B cell (primary cell): ENCODE results near the gene LAMB1.

Experiments used
- CTCF ChIP-seq: fragments of 200-600 bp; IDR thresholded peaks from one replicate; pipeline ENCODE4 v1.8.0; 2022; ENCODE audit warnings: antibody characterized with exemption, mild to moderate bottlenecking
- EZH2 ChIP-seq: IDR thresholded peaks from 2 replicates; pipeline ENCODE4 v1.6.1; 2012; ENCODE audit warnings: borderline replicate concordance, low read depth, mild to moderate bottlenecking, moderate library complexity, low read length; ENCODE audit not compliant: insufficient read depth, poor library complexity, severe bottlenecking

- no peak for TF ChIP-seq CTCF
- no peak for TF ChIP-seq EZH2
These were observed 49.6 kb downstream of the LAMB1 start for GRCh38 chr7:107953265-107953923.
